GM12865 (cell line): ENCODE measurements around the gene PTPRN2.

Experiments
- DNase-seq: peaks from one replicate; pipeline ENCODE4 v3.0.0; 2010; ENCODE audit warnings: low read depth
- H3K4me3 ChIP-seq: 2 replicates; pipeline ENCODE4 v1.5.1; 2011; ENCODE audit warnings: mild to moderate bottlenecking, low read depth, low read length, control low read depth
- CTCF ChIP-seq: IDR thresholded peaks from 2 replicates; pipeline ENCODE4 v1.5.1; 2011; ENCODE audit warnings: low read length, control low read depth, low read depth, inconsistent platforms; ENCODE audit not compliant: insufficient read depth; ENCODE audit errors: missing control alignments

PTPRN2 gene

GRCh38 chr7:158475679-158476052, 112.0 kb downstream of the PTPRN2 start:
- H3K4me3 ChIP-seq = no peak overlapping the region
- no peak for DNase-seq
- no peak for TF ChIP-seq CTCF

- H3K4me3 ChIP-seq = no peak overlapping the region
- no peak for TF ChIP-seq CTCF
These were observed 112.5 kb downstream of the PTPRN2 start for GRCh38 chr7:158475036-158475678.

GRCh38 chr7:158474488-158474887, 113.1 kb downstream of the PTPRN2 start:
- no peak overlapping the region for H3K4me3 ChIP-seq
- no peak for TF ChIP-seq CTCF
- DNase-seq = no peak

More at GRCh38 chr7:158475036-158475678, 112.5 kb downstream of the PTPRN2 start:
- DNase-seq = no peak

DNA sequence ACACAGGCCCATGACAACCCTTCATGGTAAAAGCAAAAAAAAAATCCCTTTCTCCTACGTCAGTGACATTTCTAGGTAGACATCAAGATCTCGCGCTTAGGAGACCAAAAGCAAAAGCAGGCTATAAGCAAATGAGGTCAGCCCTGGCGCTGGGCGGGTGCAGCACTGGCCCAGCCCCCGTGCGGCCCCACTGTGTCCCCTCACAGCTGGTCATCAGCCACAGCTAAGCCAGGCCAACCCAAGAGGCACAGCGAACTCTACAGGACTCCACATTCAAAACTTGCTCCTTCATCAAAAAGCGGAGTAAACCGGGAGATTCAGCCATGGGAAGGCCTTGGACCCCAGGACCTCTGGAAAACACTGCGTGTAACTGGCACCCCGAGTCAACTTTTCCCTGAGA, 113.7 kb downstream of the PTPRN2 start:
- no peak for TF ChIP-seq CTCF
- DNase-seq = no peak
- H3K4me3 ChIP-seq = no peak overlapping the region

GRCh38 chr7:158473221-158473620, 114.4 kb downstream of the PTPRN2 start:
- DNase-seq = no peak
- TF ChIP-seq CTCF = no peak
- no peak overlapping the region for H3K4me3 ChIP-seq

GRCh38 chr7:158472596-158472995, 115.0 kb downstream of the PTPRN2 start:
- no peak overlapping the region for H3K4me3 ChIP-seq

More at GRCh38 chr7:158472596-158472995, 115.0 kb downstream of the PTPRN2 start:
- no peak for TF ChIP-seq CTCF
- no peak for DNase-seq
